Measurements from ENCODE around the gene HSPA5.

Gene HSPA5

DNA sequence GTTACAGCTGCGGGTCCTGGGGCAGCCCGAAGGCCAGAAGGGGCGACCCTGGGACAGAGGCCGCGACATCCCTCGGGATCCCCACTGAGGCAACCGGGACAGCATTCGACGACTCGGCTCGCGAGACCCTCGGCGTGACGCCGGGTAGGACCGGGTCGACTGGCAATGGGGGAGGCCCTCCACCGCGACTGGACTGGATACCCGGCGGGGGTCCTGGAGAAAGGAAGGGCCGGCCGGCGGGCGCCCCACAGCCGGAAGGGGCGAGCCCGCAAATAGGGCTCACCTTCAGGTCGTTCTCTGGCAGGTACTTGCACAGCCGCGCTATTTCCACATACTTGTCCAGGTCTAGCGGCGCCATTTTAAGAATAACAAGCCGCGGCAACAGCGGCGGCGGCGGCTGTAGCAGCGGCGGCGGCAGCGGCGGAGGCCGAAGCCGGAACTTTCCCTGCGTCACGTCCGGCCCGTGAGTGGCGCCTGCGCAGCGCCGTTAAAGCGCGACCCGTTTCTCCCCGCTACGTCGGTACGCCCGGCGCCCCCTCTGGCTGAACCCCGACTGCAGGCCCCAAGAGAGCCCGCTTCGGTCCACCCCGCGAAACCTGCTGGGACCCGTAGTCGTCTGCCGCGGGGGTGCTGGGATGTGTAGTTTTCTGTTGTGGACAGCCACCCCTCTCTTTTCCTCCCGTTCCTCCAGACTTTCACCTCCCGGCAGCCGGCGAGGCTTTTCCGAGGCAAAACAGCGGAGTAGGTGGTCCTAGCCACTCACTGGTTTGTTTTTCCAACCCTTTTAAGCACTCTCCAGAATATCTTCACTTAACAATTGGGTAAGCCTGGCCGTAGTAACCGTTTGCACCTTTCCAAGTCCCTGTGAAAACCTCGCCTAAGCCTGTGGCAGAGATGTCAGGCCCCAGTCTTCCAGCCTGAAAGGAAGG is 51.5 kb downstream of the HSPA5 start, which contains the start of gene PPP6C:
TSS of gene PPP6C (minus strand) at position 443 of the 929 bp plus-strand sequence. CDS start at position 358, 85 bp downstream.
- DNase-seq, result peak; percentile 96

DNA sequence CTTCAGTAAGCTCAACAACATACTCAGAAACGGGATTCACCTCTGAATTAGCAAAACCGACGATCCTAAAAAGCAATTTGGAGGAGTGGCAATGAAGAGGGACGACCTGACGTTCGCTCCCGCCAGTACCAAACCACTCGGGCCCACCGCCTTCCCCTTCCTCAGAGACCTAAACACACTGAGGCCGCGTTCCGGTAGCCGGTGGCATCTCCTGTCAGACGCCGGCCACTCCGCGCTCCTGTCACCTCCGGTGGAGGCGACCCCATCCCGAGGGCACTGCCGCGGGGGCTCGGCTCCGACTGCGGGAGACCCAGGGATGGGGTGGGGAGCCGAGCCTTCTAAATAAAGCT is 52.2 kb downstream of the HSPA5 start:
- peak; percentile 25 for DNase-seq

All from activated gamma-delta T cell treated with Interleukin-2 at 50 U/mL for 16 hours (primary cell).